GM13976 (cell line): ENCODE measurements around the gene TCF23.

Experiments
- DNase-seq: peaks from one replicate; pipeline ENCODE4 v3.0.0; 2012; ENCODE audit warnings: low spot score
- CTCF ChIP-seq: IDR thresholded peaks from 2 replicates; pipeline ENCODE4 v1.5.1; 2012; ENCODE audit warnings: borderline replicate concordance, mild to moderate bottlenecking; ENCODE audit not compliant: insufficient read depth; ENCODE audit errors: extremely low read depth, missing control alignments, control extremely low read depth
- in situ Hi-C: fragments of 300-500 bp; cut with MboI; formaldehyde crosslinking; loops from one replicate; pipeline ENCODE4 v1.12.0; 2022; ENCODE audit warnings: low sequenced_read_pairs, mixed read lengths, inconsistent platforms; ENCODE audit not compliant: unreplicated experiment

The TCF23 gene

GRCh38 chr2:27134781-27135477 lies 13.9 kb upstream of the TCF23 start:
- in situ Hi-C loops, result no loop called here
- TF ChIP-seq CTCF, result no peak
- DNase-seq, result no peak

- in situ Hi-C loops, result no loop called here
- DNase-seq, result no peak
- no peak for TF ChIP-seq CTCF
Measured at GRCh38 chr2:27135478-27135955, 13.3 kb upstream of the TCF23 start.

DNA sequence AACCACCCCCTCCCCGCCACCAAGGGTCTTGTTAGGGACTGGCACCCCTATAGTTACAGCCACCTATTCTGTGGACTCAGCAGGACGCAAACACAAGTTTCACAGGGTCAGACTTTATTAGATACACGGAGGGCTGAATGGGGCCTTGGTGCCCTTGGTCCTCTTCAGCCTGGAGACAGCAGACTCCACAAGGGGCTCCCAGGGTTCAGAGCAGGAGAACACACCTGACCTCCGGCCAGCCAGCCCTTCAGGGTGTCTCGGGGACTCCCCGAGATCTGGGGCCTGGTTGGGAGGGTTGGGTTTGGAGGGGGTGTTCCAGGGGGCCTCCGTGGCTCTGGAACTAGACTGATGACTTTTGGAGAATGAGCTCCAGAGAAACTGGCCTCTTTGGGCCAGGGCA lies 12.1 kb upstream of the TCF23 start:
- no peak for TF ChIP-seq CTCF
- no peak for DNase-seq
- in situ Hi-C loops, result no loop called here

- in situ Hi-C loops, result no loop called here
- DNase-seq, result no peak
- no peak for TF ChIP-seq CTCF
Measured at GRCh38 chr2:27137322-27137935, 11.4 kb upstream of the TCF23 start.

- no peak for DNase-seq
- in situ Hi-C loops, result no loop called here
- no peak for TF ChIP-seq CTCF
Measured at GRCh38 chr2:27138111-27138510, 10.7 kb upstream of the TCF23 start.

DNA sequence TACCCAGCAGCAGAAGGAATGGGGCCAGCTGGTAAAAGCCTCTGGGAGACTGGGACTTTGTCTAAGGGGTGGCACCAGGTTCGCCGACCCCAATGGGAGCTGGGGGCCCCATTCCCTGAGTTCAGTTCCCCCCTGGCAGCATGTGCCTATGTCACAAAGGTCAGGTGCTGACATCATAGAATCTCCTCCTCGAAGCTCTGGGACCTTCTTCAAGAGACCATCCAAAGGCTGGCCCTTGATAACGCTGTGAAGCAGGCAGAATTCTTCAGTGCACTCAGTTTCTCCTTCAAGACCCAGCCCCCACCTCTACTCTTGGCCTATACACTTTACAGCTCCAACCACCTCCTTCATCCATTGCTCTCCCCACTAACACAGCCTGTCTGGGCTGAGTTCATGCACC lies 9.5 kb upstream of the TCF23 start, which contains the start of gene PRR30:
TSS of gene PRR30 (minus strand) at position 101 of the 400 bp plus-strand sequence. CDS start 1,081 bp downstream, outside the sequence.
- DNase-seq, result no peak

More for the DNA sequence above, 9.5 kb upstream of the TCF23 start, which contains the start of gene PRR30:
- no peak for TF ChIP-seq CTCF
- in situ Hi-C loops, result no loop called here
